ENCODE results near the gene ZNF189.
"Not testable (repeated sequence)": the region's sequence is repeated elsewhere in the genome, so short reads cannot be mapped to it uniquely, and the experiment has no call there.

The ZNF189 gene

GRCh38 chr9:101380295-101380694, 18.4 kb upstream of the ZNF189 start:
- DNase-seq (ENCODE audit: low read depth in 2 of 2), result no peak

DNA sequence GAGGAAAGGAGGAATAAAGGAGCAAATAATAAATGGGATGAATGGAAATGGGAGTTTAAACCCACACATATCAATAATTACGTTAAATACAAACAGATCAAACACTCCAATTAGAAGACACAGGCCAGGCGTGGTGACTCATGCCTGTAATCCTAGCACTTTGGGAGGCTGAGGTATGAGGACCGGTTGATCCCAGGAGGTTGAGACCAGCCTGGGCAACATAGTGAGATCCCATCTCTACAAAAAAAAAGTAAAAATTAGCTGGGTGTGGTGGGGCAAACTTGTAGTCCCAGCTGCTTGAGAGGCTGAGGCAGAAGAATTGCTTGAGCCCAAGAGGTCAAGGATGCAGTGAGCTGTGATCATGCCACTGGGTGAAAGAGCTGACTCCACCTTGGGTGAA, 17.5 kb upstream of the ZNF189 start:
- no peak for DNase-seq (ENCODE audit: low read depth in 2 of 2)

- DNase-seq (ENCODE audit: low read depth in 2 of 2), result no peak
Observed at GRCh38 chr9:101381833-101382342, 16.8 kb upstream of the ZNF189 start.

DNA sequence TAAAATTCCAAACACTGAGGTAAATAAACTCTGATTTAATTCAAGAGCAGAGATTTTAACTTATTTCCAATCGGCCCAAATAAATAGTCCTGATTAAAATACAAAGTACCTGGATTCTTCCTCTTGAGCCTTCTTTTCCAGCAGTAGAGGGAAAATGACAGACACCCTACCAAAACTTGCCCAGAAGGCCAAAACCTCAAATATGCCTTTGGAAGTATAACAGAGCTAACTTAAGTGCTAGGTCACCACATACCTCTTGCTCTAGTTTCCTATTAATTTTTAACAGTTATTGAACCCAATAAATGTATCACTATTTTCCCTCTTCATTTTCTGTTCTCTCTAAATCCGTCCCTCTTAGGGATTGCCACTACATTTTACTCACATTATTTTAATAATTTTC, 15.3 kb upstream of the ZNF189 start:
- no peak for DNase-seq (ENCODE audit: low read depth in 2 of 2)

- not testable (repeated sequence) for DNase-seq (ENCODE audit: low read depth in 2 of 2)
Observed at GRCh38 chr9:101384873-101385536, 13.6 kb upstream of the ZNF189 start, which contains the start of gene BAAT. BAAT (minus strand) TSS chr9:101385006; CDS start chr9:101371404, 13,602 bp downstream.

DNA sequence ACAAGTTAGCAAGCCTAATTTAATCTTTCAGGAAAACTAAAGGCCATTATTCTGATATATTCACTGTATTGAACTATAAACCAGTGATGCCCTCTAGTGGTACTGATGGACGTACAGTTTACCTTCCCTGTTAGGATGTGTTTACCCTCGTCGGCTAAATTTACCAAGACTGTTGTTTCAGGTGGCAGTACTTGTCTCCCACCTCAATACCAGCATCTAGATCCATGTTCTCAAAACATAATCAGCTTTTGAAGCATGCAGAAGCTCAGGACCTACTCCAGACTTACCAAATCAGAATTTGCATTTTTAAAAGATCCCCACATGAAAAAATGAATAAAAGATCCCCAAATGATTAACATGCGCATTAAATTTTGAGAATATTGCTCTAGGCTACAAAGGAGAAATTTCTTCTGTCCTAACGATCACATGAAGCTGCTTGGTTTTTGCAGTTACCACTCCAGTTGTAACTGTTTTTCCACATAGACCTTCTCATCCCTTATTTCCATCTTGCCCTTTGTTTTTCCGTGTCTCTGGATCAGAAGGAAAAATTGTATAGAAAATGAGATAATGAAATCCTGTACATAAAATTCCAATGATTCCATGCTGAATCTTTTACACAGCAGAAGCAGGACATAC, 10.7 kb upstream of the ZNF189 start:
- no peak for DNase-seq (ENCODE audit: low read depth in 2 of 2)

GRCh38 chr9:101388507-101388993, 10.1 kb upstream of the ZNF189 start:
- DNase-seq (ENCODE audit: low read depth in 2 of 2), result no peak

- no peak for DNase-seq (ENCODE audit: low read depth in 2 of 2)
Observed at GRCh38 chr9:101393135-101393534, 5.5 kb upstream of the ZNF189 start.

- DNase-seq (ENCODE audit: low read depth in 2 of 2), result no peak
Observed at GRCh38 chr9:101394687-101395086, 4.0 kb upstream of the ZNF189 start.

DNA sequence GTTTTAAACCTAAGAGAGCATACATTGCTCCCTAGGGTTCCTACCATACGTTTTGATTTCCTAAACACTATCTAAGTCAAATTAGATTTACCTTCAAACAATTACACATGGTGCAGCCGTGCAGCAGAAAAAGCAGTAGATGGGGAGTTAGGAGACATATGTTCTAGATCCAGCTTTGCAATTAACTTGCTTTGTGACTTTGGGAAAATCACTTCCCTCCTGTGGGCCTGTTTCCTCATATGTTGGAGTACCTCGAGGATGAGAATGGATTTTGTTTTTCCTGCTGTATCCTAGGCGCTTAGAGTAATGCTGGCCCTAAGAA, 944 bp upstream of the ZNF189 start:
- no peak for DNase-seq (ENCODE audit: low read depth in 2 of 2)

DNA sequence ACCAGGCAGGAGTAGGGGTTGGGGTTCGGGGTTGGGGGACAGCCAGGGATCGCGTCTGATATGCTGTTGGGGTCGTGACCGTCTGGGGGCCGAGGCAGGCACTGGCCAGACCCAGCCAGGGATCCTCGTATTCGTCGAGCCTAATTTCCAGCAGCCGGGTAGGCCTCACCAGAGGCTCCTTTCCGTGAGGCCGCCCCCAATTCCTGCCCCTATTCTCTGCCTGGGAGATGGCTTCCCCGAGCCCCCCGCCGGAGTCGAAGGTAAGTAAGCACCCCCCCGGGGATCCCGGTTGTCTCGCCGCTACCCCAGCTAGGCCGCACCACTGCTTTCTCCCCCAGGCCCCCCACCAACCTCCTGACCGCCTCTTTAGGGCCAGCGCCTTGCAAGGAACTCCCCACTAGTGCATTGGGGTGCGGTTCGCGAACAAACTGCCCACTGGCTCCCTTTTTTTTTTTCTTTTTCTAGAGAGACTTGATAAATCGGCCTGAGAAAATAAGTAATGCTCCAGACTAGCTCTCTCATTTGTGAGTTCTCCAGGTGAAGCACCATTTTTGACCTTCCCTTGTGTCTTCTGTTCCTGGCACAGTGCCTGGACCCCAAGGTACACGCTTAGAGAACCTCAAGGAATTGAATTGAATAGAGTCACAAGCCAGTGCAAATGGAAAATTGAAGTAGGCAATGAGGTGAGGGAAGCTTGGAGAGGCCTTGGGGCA, 435 bp downstream of the ZNF189 start:
- DNase-seq (ENCODE audit: low read depth in 2 of 2), result no peak

DNA sequence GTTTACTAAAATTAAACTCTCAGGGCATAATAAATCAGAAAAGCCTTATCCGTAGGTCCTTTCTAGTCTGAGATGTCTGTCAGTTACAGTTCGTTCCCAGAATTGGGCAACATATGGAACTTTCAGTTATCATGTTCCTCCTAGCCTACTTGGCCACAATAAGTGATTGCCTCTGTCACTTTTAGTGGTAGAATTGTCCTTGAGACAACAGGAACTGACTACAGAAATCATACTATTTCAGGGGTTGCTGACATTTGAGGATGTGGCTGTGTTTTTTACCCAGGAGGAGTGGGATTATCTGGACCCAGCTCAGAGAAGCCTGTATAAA, 956 bp downstream of the ZNF189 start:
- DNase-seq (ENCODE audit: low read depth in 2 of 2), result no peak

GRCh38 chr9:101400120-101400519, 1.5 kb downstream of the ZNF189 start:
- no peak for DNase-seq (ENCODE audit: low read depth in 2 of 2)

DNA sequence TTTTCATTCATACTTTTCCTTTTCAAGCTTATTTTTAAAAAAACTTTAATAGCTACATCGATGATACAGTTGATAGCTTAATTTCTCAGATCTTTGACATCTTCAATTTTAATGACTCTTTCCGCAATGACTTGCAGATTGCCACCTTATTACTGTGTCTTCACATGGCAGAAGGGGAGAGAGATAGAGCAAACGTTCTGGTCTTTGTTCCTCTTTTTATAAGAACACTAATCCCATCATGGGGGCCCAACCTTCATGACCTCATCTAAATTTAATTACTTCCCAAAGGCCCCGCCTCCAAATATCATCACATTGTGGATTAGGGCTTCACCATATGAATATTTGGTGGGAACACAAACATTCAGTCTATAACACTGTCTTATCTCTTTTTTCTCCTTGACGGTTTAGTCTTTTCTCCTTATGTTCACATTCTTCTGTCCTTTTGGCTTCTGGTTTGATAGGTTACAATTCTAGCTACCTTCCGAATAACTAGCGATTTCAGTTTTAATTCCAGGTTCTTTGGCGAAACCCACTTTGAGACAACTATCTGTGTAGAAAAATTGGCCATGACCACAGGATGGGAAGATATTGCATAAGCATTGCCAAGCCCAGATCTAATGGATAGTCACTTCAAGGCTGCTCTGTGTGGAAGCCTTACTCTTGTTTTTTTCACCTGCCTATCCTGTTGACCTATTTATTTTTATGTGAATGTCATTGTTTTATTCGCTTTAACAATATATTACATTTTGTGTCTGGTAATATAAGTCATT, 5.0 kb downstream of the ZNF189 start:
- DNase-seq (ENCODE audit: low read depth in 2 of 2), result no peak

DNA sequence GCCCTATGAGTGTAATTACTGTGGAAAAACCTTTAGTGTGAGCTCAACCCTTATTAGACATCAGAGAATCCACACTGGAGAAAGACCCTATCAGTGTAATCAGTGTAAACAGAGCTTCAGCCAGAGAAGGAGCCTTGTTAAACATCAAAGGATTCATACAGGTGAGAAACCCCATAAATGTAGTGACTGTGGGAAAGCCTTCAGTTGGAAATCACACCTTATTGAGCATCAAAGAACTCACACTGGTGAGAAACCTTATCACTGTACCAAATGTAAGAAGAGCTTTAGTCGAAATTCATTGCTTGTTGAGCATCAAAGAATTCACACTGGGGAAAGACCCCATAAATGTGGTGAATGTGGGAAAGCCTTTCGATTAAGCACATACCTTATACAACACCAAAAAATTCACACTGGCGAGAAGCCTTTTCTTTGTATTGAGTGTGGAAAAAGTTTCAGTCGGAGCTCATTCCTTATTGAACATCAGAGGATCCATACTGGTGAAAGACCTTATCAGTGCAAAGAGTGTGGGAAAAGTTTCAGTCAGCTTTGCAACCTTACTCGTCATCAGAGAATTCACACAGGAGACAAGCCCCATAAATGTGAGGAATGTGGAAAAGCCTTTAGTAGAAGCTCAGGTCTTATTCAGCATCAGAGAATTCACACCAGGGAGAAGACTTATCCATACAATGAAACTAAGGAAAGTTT, 9.9 kb downstream of the ZNF189 start:
- no peak for DNase-seq (ENCODE audit: low read depth in 2 of 2)

DNA sequence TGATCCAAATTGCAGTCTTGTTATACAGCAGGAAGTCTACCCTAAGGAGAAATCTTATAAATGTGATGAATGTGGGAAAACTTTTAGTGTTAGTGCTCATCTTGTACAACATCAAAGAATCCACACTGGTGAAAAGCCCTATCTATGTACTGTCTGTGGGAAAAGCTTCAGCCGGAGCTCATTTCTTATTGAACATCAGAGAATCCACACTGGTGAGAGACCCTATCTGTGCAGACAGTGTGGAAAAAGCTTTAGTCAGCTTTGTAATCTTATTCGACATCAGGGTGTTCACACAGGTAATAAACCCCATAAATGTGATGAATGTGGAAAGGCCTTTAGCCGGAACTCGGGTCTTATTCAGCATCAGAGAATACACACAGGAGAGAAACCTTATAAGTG, 10.4 kb downstream of the ZNF189 start:
- DNase-seq (ENCODE audit: low read depth in 2 of 2), result no peak

DNA sequence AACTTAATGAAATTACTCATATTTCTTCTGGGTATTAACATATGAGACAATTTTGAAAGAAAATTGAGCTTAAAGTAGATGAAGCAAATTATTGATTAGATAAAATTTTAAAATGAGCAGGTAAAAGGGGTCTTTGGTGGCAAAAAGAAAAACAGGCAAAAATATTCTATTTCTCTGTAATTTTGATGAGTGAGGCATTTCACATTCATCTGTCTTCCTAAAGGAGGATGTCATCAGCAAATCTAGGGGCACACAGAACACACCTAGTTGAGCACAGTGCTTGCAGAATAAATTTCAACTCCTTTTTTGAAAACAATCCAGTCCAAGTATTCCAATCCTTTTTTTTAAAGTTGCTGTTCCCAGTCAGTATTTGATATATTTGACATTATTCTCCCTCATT, 16.2 kb downstream of the ZNF189 start:
- DNase-seq (ENCODE audit: low read depth in 2 of 2), result no peak

GRCh38 chr9:101415578-101415977, 16.9 kb downstream of the ZNF189 start:
- DNase-seq (ENCODE audit: low read depth in 2 of 2), result no peak

DNA sequence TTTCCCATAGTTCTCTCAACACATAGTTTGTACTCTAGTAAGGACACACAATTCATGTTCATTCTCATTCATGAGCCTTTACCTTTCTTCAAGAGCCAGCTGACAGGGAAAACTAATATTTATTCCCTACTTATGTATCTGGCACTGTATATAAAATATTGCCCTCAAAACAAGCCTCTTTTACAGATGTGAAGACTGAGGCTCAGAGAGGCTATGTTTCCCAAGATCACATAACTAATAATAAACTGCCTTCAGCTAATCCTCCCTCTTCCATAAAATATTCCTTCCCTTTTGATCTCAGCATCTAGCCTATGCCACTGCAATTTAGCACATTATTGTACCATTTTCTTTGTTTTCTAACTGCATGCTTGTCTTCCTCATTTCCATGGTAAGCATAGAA, 18.7 kb downstream of the ZNF189 start:
- DNase-seq (ENCODE audit: low read depth in 2 of 2), result no peak

DNA sequence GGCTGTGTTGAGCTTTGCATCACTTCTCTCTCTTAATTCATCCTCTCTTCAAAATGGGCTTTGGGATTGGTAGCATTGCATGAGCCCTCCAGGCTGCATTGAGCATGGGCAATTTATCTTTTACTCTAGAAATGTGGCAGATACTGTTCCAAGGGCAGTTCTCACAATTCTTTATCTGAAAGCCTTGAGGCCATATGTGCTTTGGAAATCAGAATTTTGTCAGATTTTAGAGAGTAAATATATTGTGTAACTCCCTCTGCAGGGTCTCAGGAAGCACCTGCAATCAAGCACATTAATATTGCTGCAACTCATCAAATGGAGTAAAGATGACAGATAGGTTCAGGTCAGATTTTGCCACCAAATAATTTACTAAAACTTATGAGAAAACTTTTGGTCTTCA, 19.3 kb downstream of the ZNF189 start:
- DNase-seq (ENCODE audit: low read depth in 2 of 2), result no peak

Data from stimulated activated CD4-positive, alpha-beta T cell treated with anti-CD3 and anti-CD28 coated beads, Interleukin-4, amount 100 ng/mL, for 48 hours (primary cell).